IPS-20b (cell line): ENCODE data around the gene SMYD3.

ENCODE experiments used
- H3K27ac ChIP-seq: one replicate; pipeline ENCODE4 v1.5.1; 2013; ENCODE audit warnings: low read length
- H3K27me3 ChIP-seq: 2 replicates; pipeline ENCODE4 v1.6.1; 2013; ENCODE audit warnings: mild to moderate bottlenecking, low read length, inconsistent platforms; ENCODE audit not compliant: insufficient read depth
- H3K36me3 ChIP-seq: 2 replicates; pipeline ENCODE4 v1.6.1; 2013; ENCODE audit warnings: low read depth, mild to moderate bottlenecking, inconsistent platforms, low read length, moderate library complexity; ENCODE audit not compliant: insufficient read depth
- H3K4me1 ChIP-seq: 2 replicates; pipeline ENCODE4 v1.6.1; 2013; ENCODE audit warnings: mild to moderate bottlenecking, control low read depth, inconsistent platforms, low read length, moderate library complexity; ENCODE audit not compliant: insufficient read depth
- H3K4me3 ChIP-seq: 2 replicates; pipeline ENCODE4 v1.5.1; 2013; ENCODE audit warnings: mild to moderate bottlenecking, low read length, inconsistent platforms
- H3K9ac ChIP-seq: 2 replicates; pipeline ENCODE4 v1.6.1; 2013; ENCODE audit warnings: low read depth, mild to moderate bottlenecking, inconsistent platforms, low read length, moderate library complexity
- H3K9me3 ChIP-seq: 2 replicates; pipeline ENCODE4 v1.6.1; 2013; ENCODE audit warnings: mild to moderate bottlenecking, low read depth, low read length, inconsistent platforms; ENCODE audit not compliant: insufficient read depth

SMYD3 gene

GRCh38 chr1:246122071-246122470 lies 385.0 kb downstream of the SMYD3 start:
- H3K27me3 ChIP-seq = no peaks in the 10 kb centered on the region
- H3K9ac ChIP-seq = no peak overlapping the region
- no peaks in the 10 kb centered on the region; the same call in 1 of the 2 replicates for H3K4me1 ChIP-seq
- no peaks in the 10 kb centered on the region for H3K36me3 ChIP-seq
- H3K9me3 ChIP-seq = no peaks in the 10 kb centered on the region
- H3K27ac ChIP-seq = no peak overlapping the region
- H3K4me3 ChIP-seq = no peak overlapping the region

GRCh38 chr1:246121533-246121932 lies 385.5 kb downstream of the SMYD3 start:
- Histone ChIP-seq H3K9ac (no peak overlapping the region), H3K36me3 (no peaks in the 10 kb centered on the region), H3K27me3 (no peaks in the 10 kb centered on the region), H3K4me1 (no peaks in the 10 kb centered on the region; the same call in 1 of the 2 replicates), H3K27ac (no peak overlapping the region), H3K4me3 (no peak overlapping the region), H3K9me3 (no peaks in the 10 kb centered on the region)

- Histone ChIP-seq H3K36me3 (no peaks in the 10 kb centered on the region), H3K4me1 (no peaks in the 10 kb centered on the region; the same call in 1 of the 2 replicates), H3K4me3 (no peak overlapping the region), H3K9ac (no peak overlapping the region), H3K27me3 (no peaks in the 10 kb centered on the region), H3K9me3 (no peaks in the 10 kb centered on the region), H3K27ac (no peak overlapping the region)
Measured at GRCh38 chr1:246117066-246117791, 389.9 kb downstream of the SMYD3 start.

GRCh38 chr1:246114369-246114768 lies 392.7 kb downstream of the SMYD3 start:
- H3K27me3 ChIP-seq = no peaks in the 10 kb centered on the region
- H3K27ac ChIP-seq = no peak overlapping the region
- peaks cover 5% of the 10 kb centered on the region; the same call in 1 of the 2 replicates for H3K4me1 ChIP-seq
- no peak overlapping the region for H3K4me3 ChIP-seq
- H3K9me3 ChIP-seq = no peaks in the 10 kb centered on the region
- no peaks in the 10 kb centered on the region for H3K36me3 ChIP-seq
- H3K9ac ChIP-seq = no peak overlapping the region

- H3K9ac ChIP-seq = no peak overlapping the region
- no peaks in the 10 kb centered on the region for H3K36me3 ChIP-seq
- peaks cover 5% of the 10 kb centered on the region; the same call in 1 of the 2 replicates for H3K4me1 ChIP-seq
- no peaks in the 10 kb centered on the region for H3K9me3 ChIP-seq
- no peak overlapping the region for H3K4me3 ChIP-seq
- H3K27ac ChIP-seq = no peak overlapping the region
- no peaks in the 10 kb centered on the region for H3K27me3 ChIP-seq
Measured at GRCh38 chr1:246113555-246114095, 393.5 kb downstream of the SMYD3 start.

GRCh38 chr1:246111570-246111969 lies 395.5 kb downstream of the SMYD3 start:
- H3K4me1 ChIP-seq = peaks cover 14% of the 10 kb centered on the region; the same call in 1 of the 2 replicates
- no peaks in the 10 kb centered on the region for H3K36me3 ChIP-seq
- no peak overlapping the region for H3K9ac ChIP-seq
- no peaks in the 10 kb centered on the region for H3K9me3 ChIP-seq
- H3K27me3 ChIP-seq = no peaks in the 10 kb centered on the region
- no peak overlapping the region for H3K4me3 ChIP-seq
- no peak overlapping the region for H3K27ac ChIP-seq

GRCh38 chr1:246110343-246111219 lies 396.5 kb downstream of the SMYD3 start:
- Histone ChIP-seq H3K4me1 (peaks cover 14% of the 10 kb centered on the region; the same call in 1 of the 2 replicates), H3K9ac (no peak overlapping the region), H3K27ac (no peak overlapping the region), H3K36me3 (no peaks in the 10 kb centered on the region), H3K9me3 (no peaks in the 10 kb centered on the region), H3K4me3 (no peak overlapping the region), H3K27me3 (no peaks in the 10 kb centered on the region)

GRCh38 chr1:246108278-246108925 lies 398.7 kb downstream of the SMYD3 start:
- H3K4me1 ChIP-seq = peaks cover 14% of the 10 kb centered on the region; the same call in 1 of the 2 replicates
- H3K36me3 ChIP-seq = no peaks in the 10 kb centered on the region
- H3K9ac ChIP-seq = no peak overlapping the region
- H3K4me3 ChIP-seq = no peak overlapping the region
- no peak overlapping the region for H3K27ac ChIP-seq
- H3K27me3 ChIP-seq = no peaks in the 10 kb centered on the region
- H3K9me3 ChIP-seq = no peaks in the 10 kb centered on the region

GRCh38 chr1:246107516-246108277 lies 399.4 kb downstream of the SMYD3 start:
- Histone ChIP-seq H3K27ac (no peak overlapping the region), H3K27me3 (no peaks in the 10 kb centered on the region), H3K4me1 (peaks cover 14% of the 10 kb centered on the region; the same call in 1 of the 2 replicates), H3K9ac (no peak overlapping the region), H3K4me3 (no peak overlapping the region), H3K36me3 (no peaks in the 10 kb centered on the region), H3K9me3 (no peaks in the 10 kb centered on the region)

- peaks cover 14% of the 10 kb centered on the region; the same call in 1 of the 2 replicates for H3K4me1 ChIP-seq
- no peaks in the 10 kb centered on the region for H3K36me3 ChIP-seq
- H3K4me3 ChIP-seq = no peak overlapping the region
- no peak overlapping the region for H3K27ac ChIP-seq
- no peaks in the 10 kb centered on the region for H3K27me3 ChIP-seq
- no peak overlapping the region for H3K9ac ChIP-seq
- no peaks in the 10 kb centered on the region for H3K9me3 ChIP-seq
Measured at GRCh38 chr1:246106342-246106763, 400.7 kb downstream of the SMYD3 start.

GRCh38 chr1:246104927-246105326 lies 402.2 kb downstream of the SMYD3 start:
- H3K4me3 ChIP-seq = no peak overlapping the region
- H3K4me1 ChIP-seq = peaks cover 10% of the 10 kb centered on the region; the same call in 1 of the 2 replicates
- H3K27ac ChIP-seq = no peak overlapping the region
- no peak overlapping the region for H3K9ac ChIP-seq
- no peaks in the 10 kb centered on the region for H3K9me3 ChIP-seq
- H3K36me3 ChIP-seq = no peaks in the 10 kb centered on the region
- H3K27me3 ChIP-seq = no peaks in the 10 kb centered on the region
